ENCODE measurements around the gene STX16.

Gene STX16

GRCh38 chr20:58605292-58606065 lies 45.6 kb upstream of the STX16 start (continued):
- TF ChIP-seq ZNF70 (CRISPR knock-in tag; IDR thresholded peaks at IDR 0.05) (no peak), ZFP30 (CRISPR knock-in tag; IDR thresholded peaks at IDR 0.05) (no peak), RARB (CRISPR knock-in tag; IDR thresholded peaks at IDR 0.05) (no peak), ZNF565 (CRISPR knock-in tag; conservative IDR thresholded peaks at IDR 0.05; ENCODE audit: low read depth) (no peak), TCF4 (CRISPR knock-in tag; IDR thresholded peaks at IDR 0.05; ENCODE audit: borderline replicate concordance) (no peak), OSR1 (CRISPR knock-in tag; IDR thresholded peaks at IDR 0.05) (no peak), POU6F1 (CRISPR knock-in tag; IDR thresholded peaks at IDR 0.05; ENCODE audit: borderline replicate concordance, low read depth) (no peak), SNAI2 (CRISPR knock-in tag; IDR thresholded peaks at IDR 0.05) (no peak), PATZ1 (CRISPR knock-in tag; IDR thresholded peaks at IDR 0.05; ENCODE audit: borderline replicate concordance) (no peak), TOX (CRISPR knock-in tag; IDR thresholded peaks at IDR 0.05; ENCODE audit: borderline replicate concordance) (no peak), BACH2 (CRISPR knock-in tag; IDR thresholded peaks at IDR 0.05; ENCODE audit: borderline replicate concordance) (no peak), ZC3H10 (CRISPR knock-in tag; IDR thresholded peaks at IDR 0.05) (no peak)

- no peak for ATAC-seq
- TF ChIP-seq ISL1 (CRISPR knock-in tag; IDR thresholded peaks at IDR 0.05): no peak
Measured at GRCh38 chr20:58606184-58606583, 44.9 kb upstream of the STX16 start.

GRCh38 chr20:58608096-58608840 lies 42.8 kb upstream of the STX16 start:
- no peak for TF ChIP-seq GLIS3 (CRISPR knock-in tag; IDR thresholded peaks at IDR 0.05)
- no peak for TF ChIP-seq ZNF8 (CRISPR knock-in tag; IDR thresholded peaks at IDR 0.05)
- no peak for TF ChIP-seq ISL1 (CRISPR knock-in tag; IDR thresholded peaks at IDR 0.05)
- no peak for TF ChIP-seq OSR1 (CRISPR knock-in tag; IDR thresholded peaks at IDR 0.05)
- TF ChIP-seq TOX (CRISPR knock-in tag; IDR thresholded peaks at IDR 0.05; ENCODE audit: borderline replicate concordance): no peak
- TF ChIP-seq BACH2 (CRISPR knock-in tag; IDR thresholded peaks at IDR 0.05; ENCODE audit: borderline replicate concordance): no peak
- ATAC-seq: no peak

GRCh38 chr20:58609026-58609425 lies 42.1 kb upstream of the STX16 start:
- no peak for TF ChIP-seq CSRNP3 (CRISPR knock-in tag; IDR thresholded peaks at IDR 0.05)
- no peak for TF ChIP-seq PATZ1 (CRISPR knock-in tag; IDR thresholded peaks at IDR 0.05; ENCODE audit: borderline replicate concordance)
- TF ChIP-seq ZC3H10 (CRISPR knock-in tag; IDR thresholded peaks at IDR 0.05): no peak
- no peak for TF ChIP-seq CREB5 (CRISPR knock-in tag; IDR thresholded peaks at IDR 0.05; ENCODE audit: low read depth)
- TF ChIP-seq ISL1 (CRISPR knock-in tag; IDR thresholded peaks at IDR 0.05): no peak
- no peak for TF ChIP-seq SNAI2 (CRISPR knock-in tag; IDR thresholded peaks at IDR 0.05)
- no peak for TF ChIP-seq RARB (CRISPR knock-in tag; IDR thresholded peaks at IDR 0.05)
- TF ChIP-seq GLIS3 (CRISPR knock-in tag; IDR thresholded peaks at IDR 0.05): no peak
- no peak for TF ChIP-seq OSR1 (CRISPR knock-in tag; IDR thresholded peaks at IDR 0.05)
- TF ChIP-seq ZNF8 (CRISPR knock-in tag; IDR thresholded peaks at IDR 0.05): no peak
- ATAC-seq: no peak

Data from SK-N-SH treated with all-trans-retinoic acid at 6 μM for 48 hours (cell line).